Measurements from ENCODE around the gene ANK3. TPM values are rescaled to one million over a fixed set of nuclear protein-coding genes. Genes with fewer than 3 reads are reported as not detected.

The ANK3 gene
- 3.3 and 7.0 TPM in 2 replicates for total RNA-seq (2014; rRNA removed; shearing (Covaris generic); ENCODE audit: low replicate concordance)

DNA sequence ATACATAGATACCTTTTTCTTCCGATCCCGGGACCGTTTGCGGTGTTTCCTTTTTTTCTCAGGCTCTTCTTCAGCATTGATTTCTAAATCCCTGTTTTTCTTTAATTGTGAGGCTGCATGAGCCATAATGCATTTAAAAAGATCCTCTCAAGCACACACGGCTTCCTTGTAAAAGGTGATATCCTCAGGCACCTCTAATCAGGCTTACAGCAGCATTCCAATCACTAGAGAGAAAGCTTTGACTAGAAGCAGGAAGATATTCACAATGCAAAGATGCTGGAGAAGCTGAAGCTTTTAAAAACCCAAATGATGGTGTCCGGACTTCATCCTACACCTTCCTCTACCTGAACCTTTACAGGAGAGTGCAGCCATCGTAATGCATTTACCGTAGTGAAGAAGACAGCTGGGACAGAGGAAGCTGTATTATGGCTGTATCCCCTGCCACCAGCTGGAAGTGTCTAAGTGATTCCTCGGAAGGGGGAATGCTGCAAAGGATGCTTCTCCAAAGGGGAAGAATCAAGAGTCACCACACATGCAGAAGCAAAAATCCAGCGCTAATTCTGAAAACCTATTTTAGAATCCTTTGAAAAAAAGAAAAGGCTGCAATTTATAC is at the start of gene ANK3:
TSS of gene ANK3 (minus strand) at position 463 of the 613 bp plus-strand sequence. CDS start at position 126, 337 bp downstream.
- H3K27me3 ChIP-seq (ENCODE audit: low read length): no peaks in the 10 kb centered on the region; the same call in 1 of the 2 replicates
- peaks cover 5% of the 10 kb centered on the region for H3K4me1 ChIP-seq (ENCODE audit: low read length)
- H4K20me1 ChIP-seq (ENCODE audit: insufficient read depth, low read depth, low read length): no peaks in the 10 kb centered on the region
- H3K4me3 ChIP-seq (ENCODE audit: low read length): no peak within 1 kb of the TSS
- H3K4me2 ChIP-seq (ENCODE audit: low read depth, low read length, poor library complexity, severe bottlenecking): no peak within 1 kb of the TSS
- no peak within 1 kb of the TSS for H3K9ac ChIP-seq (ENCODE audit: low read length)
- H2AFZ ChIP-seq (ENCODE audit: low read length): peak within 1 kb of the TSS; percentile 58; the same call in 1 of the 2 replicates
- no peaks in the 10 kb centered on the region for H3K36me3 ChIP-seq (ENCODE audit: insufficient read depth, low read length)
- H3K9me3 ChIP-seq (ENCODE audit: low read length): no peaks in the 10 kb centered on the region
- H3K9me2 ChIP-seq (replicated peaks; ENCODE audit: insufficient read depth, low read length): no peaks in the 10 kb centered on the region
- no peak within 1 kb of the TSS for H3K27ac ChIP-seq (ENCODE audit: low read length)
- no peak for DNase-seq
- H3K79me2 ChIP-seq (ENCODE audit: low read length): no peaks in the 10 kb centered on the region

DNA sequence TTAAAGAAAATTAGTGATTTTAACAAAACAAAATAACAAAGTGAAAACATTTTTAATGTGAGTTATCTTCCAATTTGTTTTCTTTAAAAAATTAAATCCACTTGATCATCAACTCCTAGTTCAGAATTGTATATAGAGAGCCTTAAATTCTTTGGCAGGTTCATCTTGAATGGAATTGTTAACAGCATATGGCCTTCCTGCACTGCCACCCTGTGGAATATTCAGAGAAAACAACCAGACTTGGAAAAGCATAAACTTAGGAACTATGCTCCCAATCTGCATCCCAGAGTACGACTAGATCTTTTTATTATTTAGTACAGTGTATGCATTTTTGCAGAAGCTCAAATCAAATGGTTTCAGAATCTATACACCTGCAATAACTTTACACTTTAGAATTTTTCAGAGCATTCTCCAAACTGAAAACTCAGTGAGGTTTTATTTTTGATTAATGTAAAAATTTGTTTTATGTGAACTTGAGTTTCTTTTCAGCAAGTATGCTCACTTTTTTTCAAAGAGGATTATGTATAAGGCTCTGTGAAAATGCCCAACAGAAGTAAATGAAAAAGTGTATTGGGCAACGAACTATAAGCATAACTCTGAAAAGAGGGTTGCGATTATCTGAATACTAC is 44.9 kb upstream of the ANK3 start:
- peak; percentile 58 for DNase-seq
- no peaks in the 10 kb centered on the region for H3K79me2 ChIP-seq (ENCODE audit: low read length)

DNA sequence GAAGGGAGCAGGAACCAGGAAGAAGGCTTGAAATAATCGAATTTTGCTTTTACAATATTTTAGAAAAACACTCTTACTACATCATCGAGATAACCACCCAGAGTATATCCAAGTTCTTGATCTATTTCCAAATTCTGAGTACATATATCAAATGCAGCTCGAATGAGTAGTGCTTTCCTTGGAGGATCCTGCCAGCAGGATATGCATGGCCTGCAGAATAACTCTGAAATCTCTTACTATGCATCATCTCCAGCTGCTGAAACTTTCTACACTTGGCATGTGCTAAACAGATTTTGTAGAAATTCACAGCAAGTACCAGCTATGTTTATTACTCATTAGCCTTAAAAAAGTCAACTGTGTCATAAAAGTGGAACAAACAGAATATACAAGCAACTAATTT is 44.0 kb upstream of the ANK3 start:
- Histone ChIP-seq H3K27ac (ENCODE audit: low read length) (no peak overlapping the region), H3K9ac (ENCODE audit: low read length) (no peak overlapping the region), H3K36me3 (ENCODE audit: insufficient read depth, low read length) (no peaks in the 10 kb centered on the region), H3K27me3 (ENCODE audit: low read length) (no peaks in the 10 kb centered on the region), H3K4me3 (ENCODE audit: low read length) (no peak overlapping the region), H3K4me2 (ENCODE audit: low read depth, low read length, poor library complexity, severe bottlenecking) (no peak overlapping the region), H4K20me1 (ENCODE audit: insufficient read depth, low read depth, low read length) (no peaks in the 10 kb centered on the region), H3K9me3 (ENCODE audit: low read length) (no peaks in the 10 kb centered on the region), H3K9me2 (replicated peaks; ENCODE audit: insufficient read depth, low read length) (no peaks in the 10 kb centered on the region), H3K79me2 (ENCODE audit: low read length) (no peaks in the 10 kb centered on the region), H3K4me1 (ENCODE audit: low read length) (no peaks in the 10 kb centered on the region), H2AFZ (ENCODE audit: low read length) (no peak overlapping the region)
- DNase-seq: no peak

More for the DNA sequence above, 44.9 kb upstream of the ANK3 start:
- Histone ChIP-seq H3K9ac (ENCODE audit: low read length) (no peak overlapping the region), H3K4me1 (ENCODE audit: low read length) (no peaks in the 10 kb centered on the region), H3K9me3 (ENCODE audit: low read length) (no peaks in the 10 kb centered on the region), H3K36me3 (ENCODE audit: insufficient read depth, low read length) (no peaks in the 10 kb centered on the region), H3K27ac (ENCODE audit: low read length) (no peak overlapping the region), H3K4me2 (ENCODE audit: low read depth, low read length, poor library complexity, severe bottlenecking) (no peak overlapping the region), H3K27me3 (ENCODE audit: low read length) (no peaks in the 10 kb centered on the region), H3K9me2 (replicated peaks; ENCODE audit: insufficient read depth, low read length) (no peaks in the 10 kb centered on the region), H2AFZ (ENCODE audit: low read length) (no peak overlapping the region), H4K20me1 (ENCODE audit: insufficient read depth, low read depth, low read length) (no peaks in the 10 kb centered on the region), H3K4me3 (ENCODE audit: low read length) (no peak overlapping the region)

DNA sequence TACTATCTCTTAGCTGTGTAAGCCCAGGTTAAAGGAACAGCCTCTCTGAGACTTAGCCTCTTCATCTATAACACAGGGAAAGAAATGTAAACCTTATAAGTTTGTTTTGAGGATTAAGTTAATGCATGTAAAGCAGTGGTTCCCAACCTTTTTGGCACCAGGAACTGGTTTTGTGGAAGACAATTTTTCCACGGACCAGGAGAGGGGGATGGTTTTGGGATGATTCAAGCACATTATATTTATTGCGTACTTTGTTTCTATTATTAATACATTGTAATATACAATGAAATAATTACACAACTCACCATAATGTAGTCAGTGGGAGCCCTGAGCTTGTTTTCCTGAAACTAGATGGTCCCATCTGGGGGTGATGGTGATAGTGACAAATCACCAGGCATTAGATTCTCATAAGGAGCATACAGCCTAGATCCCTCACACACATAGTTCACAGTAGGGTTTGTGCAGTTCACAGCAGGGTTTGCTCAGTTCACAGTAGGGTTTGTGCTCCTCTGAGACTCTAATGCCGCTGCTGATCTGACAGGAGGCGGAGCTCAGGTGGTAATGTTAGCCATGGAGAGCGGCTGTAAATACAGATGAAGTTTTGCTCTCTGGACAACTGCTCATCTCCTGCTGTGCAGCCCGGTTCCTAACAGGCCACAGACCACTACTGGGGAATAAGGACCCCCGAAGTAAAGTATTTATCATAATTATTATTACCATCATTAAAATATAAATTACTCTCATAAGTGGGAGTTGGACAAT is 41.3 kb upstream of the ANK3 start:
- H2AFZ ChIP-seq (ENCODE audit: low read length): no peak overlapping the region
- no peaks in the 10 kb centered on the region for H3K9me3 ChIP-seq (ENCODE audit: low read length)
- H3K4me3 ChIP-seq (ENCODE audit: low read length): no peak overlapping the region
- no peak for DNase-seq
- H3K9me2 ChIP-seq (replicated peaks; ENCODE audit: insufficient read depth, low read length): no peaks in the 10 kb centered on the region
- no peaks in the 10 kb centered on the region for H3K36me3 ChIP-seq (ENCODE audit: insufficient read depth, low read length)
- H3K79me2 ChIP-seq (ENCODE audit: low read length): no peaks in the 10 kb centered on the region
- H3K27ac ChIP-seq (ENCODE audit: low read length): no peak overlapping the region
- no peak overlapping the region for H3K4me2 ChIP-seq (ENCODE audit: low read depth, low read length, poor library complexity, severe bottlenecking)
- no peaks in the 10 kb centered on the region for H4K20me1 ChIP-seq (ENCODE audit: insufficient read depth, low read depth, low read length)
- H3K27me3 ChIP-seq (ENCODE audit: low read length): no peaks in the 10 kb centered on the region
- H3K4me1 ChIP-seq (ENCODE audit: low read length): no peaks in the 10 kb centered on the region
- no peak overlapping the region for H3K9ac ChIP-seq (ENCODE audit: low read length)

DNA sequence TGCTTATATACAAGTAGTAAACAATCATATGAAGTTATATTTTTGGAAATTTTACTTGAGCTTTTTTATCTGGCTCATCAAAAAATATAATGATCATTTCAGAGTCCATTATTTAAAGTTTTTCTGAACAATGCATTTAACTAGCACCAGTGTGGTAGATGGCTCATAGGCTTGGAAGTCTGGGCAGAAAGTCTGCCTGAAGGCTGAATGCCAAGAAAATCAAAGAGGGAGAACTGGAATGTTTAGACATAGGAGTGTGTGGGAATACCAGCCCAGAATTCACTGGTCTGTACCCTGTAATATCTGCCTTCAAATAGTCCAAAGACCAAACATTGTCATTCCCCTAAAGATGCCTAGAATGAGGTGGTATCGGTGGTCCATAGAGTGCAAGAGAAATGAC is 40.3 kb upstream of the ANK3 start:
- Histone ChIP-seq H4K20me1 (ENCODE audit: insufficient read depth, low read depth, low read length) (no peaks in the 10 kb centered on the region), H3K9ac (ENCODE audit: low read length) (no peak overlapping the region), H3K79me2 (ENCODE audit: low read length) (no peaks in the 10 kb centered on the region), H3K9me3 (ENCODE audit: low read length) (no peaks in the 10 kb centered on the region), H3K4me3 (ENCODE audit: low read length) (no peak overlapping the region), H3K4me2 (ENCODE audit: low read depth, low read length, poor library complexity, severe bottlenecking) (no peak overlapping the region), H3K27me3 (ENCODE audit: low read length) (no peaks in the 10 kb centered on the region), H3K4me1 (ENCODE audit: low read length) (no peaks in the 10 kb centered on the region), H2AFZ (ENCODE audit: low read length) (no peak overlapping the region), H3K9me2 (replicated peaks; ENCODE audit: insufficient read depth, low read length) (no peaks in the 10 kb centered on the region), H3K27ac (ENCODE audit: low read length) (no peak overlapping the region), H3K36me3 (ENCODE audit: insufficient read depth, low read length) (no peaks in the 10 kb centered on the region)
- no peak for DNase-seq

DNA sequence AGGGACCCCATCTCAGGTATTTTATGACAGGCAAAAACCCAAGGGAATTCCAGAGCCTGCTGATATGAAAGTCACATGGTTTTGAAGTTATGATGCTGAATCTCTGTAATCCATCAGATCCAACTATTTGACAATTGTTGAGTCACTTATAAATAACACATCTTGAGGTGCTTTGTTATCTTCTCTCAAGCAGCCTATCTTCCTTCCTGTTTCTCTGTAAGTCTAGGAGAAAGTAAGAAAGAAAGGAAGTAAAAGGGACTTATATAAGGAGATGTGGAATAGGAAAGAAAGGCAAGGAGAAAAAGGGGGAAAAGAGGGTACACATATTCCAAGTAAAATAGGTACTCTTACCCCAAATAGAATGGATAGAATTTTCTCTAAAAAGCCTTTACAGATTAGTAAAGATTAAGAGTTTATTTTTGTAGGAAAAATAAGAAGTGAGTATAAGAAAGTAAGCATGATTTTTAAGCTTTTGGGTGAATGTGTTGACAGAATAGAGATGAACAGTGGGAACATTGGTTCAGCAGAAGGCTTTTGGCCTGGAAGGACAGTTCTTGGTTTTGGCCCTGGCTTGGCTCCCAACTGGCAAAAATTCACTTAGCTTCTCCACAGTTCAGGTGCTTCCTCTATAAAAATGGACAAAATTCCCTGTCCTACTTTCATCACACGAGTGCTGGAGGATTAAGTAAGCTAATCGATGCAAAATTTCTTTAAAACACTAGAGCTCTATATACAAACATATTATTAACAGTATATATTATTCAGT is 39.6 kb upstream of the ANK3 start:
- Histone ChIP-seq H2AFZ (ENCODE audit: low read length) (no peak overlapping the region), H3K4me1 (ENCODE audit: low read length) (no peaks in the 10 kb centered on the region), H3K27ac (ENCODE audit: low read length) (no peak overlapping the region), H3K79me2 (ENCODE audit: low read length) (no peaks in the 10 kb centered on the region), H3K4me2 (ENCODE audit: low read depth, low read length, poor library complexity, severe bottlenecking) (no peak overlapping the region), H3K9me2 (replicated peaks; ENCODE audit: insufficient read depth, low read length) (no peaks in the 10 kb centered on the region), H3K9me3 (ENCODE audit: low read length) (no peaks in the 10 kb centered on the region), H3K27me3 (ENCODE audit: low read length) (no peaks in the 10 kb centered on the region), H4K20me1 (ENCODE audit: insufficient read depth, low read depth, low read length) (no peaks in the 10 kb centered on the region), H3K4me3 (ENCODE audit: low read length) (no peak overlapping the region), H3K36me3 (ENCODE audit: insufficient read depth, low read length) (no peaks in the 10 kb centered on the region), H3K9ac (ENCODE audit: low read length) (no peak overlapping the region)
- DNase-seq: no peak

DNA sequence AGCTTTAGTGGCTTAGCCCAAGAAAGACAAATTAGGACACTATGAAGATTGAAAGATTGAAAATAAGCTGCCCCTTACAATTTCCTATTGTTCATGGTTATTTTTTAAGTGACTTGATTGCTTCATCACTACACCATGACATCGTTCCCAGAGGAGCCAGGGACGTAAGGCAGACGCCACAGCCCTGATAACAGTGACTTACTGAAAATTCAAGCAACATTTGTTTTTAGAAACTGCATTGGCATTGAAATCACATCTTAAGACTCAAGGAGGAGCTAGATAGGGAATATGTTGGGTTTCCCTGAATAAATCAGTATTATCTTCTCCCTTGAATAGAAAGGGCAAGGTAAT is 38.7 kb upstream of the ANK3 start:
- DNase-seq: no peak

More for the DNA sequence above, 38.7 kb upstream of the ANK3 start:
- no peak overlapping the region for H3K27ac ChIP-seq (ENCODE audit: low read length)
- H3K9me2 ChIP-seq (replicated peaks; ENCODE audit: insufficient read depth, low read length): no peaks in the 10 kb centered on the region
- H3K9ac ChIP-seq (ENCODE audit: low read length): no peak overlapping the region
- no peak overlapping the region for H3K4me2 ChIP-seq (ENCODE audit: low read depth, low read length, poor library complexity, severe bottlenecking)
- H3K79me2 ChIP-seq (ENCODE audit: low read length): no peaks in the 10 kb centered on the region
- H3K4me1 ChIP-seq (ENCODE audit: low read length): no peaks in the 10 kb centered on the region
- H3K9me3 ChIP-seq (ENCODE audit: low read length): no peaks in the 10 kb centered on the region
- no peak overlapping the region for H2AFZ ChIP-seq (ENCODE audit: low read length)
- H4K20me1 ChIP-seq (ENCODE audit: insufficient read depth, low read depth, low read length): no peaks in the 10 kb centered on the region
- H3K36me3 ChIP-seq (ENCODE audit: insufficient read depth, low read length): no peaks in the 10 kb centered on the region
- no peaks in the 10 kb centered on the region for H3K27me3 ChIP-seq (ENCODE audit: low read length)
- no peak overlapping the region for H3K4me3 ChIP-seq (ENCODE audit: low read length)

Data from Karpas-422 (cell line).